DMS114 treated with DMSO at 0.1 percent for 48 hours (cell line): Measurements from ENCODE around the gene RIC8B.

ENCODE experiments used
- DNase-seq: peaks from one replicate; lab custom pipeline; 2025; ENCODE audit not compliant: unreplicated experiment; lab: John Stamatoyannopoulos, UW

Gene RIC8B

GRCh38 chr12:106867651-106868050 lies 93.2 kb downstream of the RIC8B start:
- DNase-seq: no peak

DNA sequence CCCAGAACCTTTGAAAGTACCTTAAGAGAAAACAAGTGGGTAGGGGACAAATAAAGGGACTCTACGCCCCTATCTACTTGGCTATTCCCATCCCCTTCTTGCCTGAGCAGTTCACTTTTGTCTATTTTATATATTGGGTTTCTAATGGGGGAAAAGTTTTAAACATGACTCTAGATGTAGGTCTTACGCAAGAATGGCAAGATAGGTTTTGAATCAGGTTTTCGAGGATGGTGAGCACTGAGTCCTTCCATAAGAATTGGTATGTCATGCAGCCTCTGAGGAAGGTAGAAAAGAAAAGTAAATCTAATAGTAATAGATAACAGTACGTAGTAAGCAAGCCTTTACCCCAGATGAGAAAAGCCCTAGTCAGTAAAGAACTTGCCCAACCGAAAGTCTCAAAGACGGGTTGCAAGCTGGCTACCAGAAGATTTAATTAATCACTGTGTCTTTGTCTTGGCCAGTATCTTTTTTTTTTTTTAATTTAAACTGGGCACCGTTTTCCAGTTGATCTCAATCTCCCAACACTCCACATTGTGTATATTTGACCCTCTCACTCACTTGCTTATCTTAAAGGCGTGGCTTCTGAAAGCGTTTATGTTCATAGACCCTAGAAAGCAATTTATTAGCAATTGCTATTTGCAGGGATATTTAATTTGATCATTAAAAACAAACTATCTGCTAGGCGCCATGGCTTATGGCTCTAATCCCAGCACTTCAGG lies 94.7 kb downstream of the RIC8B start:
- no peak for DNase-seq

GRCh38 chr12:106870116-106870515 lies 95.6 kb downstream of the RIC8B start:
- DNase-seq: no peak

DNA sequence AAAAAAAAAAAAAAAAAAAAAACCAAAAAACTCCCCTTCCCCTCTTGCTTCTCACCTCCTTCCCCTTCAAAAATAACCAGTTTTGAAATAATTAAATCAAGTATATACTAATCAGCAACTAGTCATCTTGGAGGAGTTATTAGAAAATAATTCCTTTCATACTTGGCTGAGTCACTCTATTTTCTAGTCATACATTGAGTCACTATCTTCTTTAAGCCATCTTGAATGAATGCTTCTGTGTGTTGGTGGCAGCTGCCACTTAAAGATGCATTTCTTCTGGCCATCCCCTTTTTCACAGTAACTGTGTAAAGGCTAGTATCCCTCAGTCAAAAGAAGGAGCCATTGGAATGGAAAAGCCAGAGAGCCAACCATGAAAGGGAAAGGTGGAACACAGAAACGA lies 97.0 kb downstream of the RIC8B start:
- no peak for DNase-seq

DNA sequence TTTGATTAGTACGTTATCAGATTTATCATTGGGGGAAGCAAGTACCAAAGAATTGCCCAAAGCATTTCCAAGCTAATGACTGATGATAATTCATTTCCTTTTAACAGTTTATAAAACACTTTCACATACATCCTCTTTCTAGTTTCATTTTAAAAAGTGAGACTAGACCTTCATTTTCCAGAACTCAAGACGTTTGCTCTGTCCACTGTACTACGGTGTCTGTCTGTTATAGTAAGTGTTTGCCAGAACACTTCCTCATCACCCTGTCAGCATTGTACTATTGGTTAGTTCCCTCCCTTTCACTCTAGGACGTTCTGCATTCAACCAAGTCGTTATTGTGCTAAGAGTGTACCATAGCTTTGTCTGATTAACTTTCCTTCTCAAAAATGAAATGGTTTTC lies 99.5 kb downstream of the RIC8B start:
- no peak for DNase-seq

DNA sequence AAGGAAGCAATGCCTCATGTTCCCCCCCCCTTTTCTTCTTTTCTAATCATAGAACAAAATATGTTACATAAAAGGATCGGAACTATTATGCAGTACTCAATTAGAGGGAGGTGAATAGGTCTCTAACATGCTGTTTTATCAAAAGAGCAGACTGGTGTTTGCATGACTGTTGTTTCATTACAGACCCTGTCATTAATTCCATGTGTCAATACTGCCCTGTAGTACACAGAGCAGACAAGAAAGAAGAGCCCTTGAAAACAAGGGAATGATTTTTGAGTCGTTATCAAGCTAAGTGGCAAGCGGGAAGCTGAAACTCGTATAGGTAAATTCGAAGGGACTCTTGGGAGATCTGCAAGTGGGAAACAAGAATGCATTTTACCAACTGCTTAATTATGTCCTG lies 104.3 kb downstream of the RIC8B start:
- DNase-seq: no peak

DNA sequence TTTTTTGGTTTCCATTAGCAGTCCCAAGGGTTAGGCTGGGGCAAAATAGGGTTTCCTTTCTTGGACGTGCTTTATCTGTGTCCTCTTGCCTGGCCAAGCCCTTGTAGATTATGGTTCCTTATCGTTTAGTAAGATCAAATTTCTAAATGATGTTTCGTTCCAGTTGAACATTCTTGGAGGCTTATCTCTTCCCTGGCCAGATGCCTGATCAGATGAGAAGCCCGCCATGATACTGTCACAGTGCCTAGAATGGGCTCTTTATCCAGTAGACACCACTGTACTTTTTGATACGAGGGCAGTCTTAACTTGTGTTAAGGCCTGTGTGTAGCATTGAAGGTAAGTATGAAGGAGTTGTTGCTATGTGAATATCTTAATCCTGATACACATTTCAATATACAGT lies 105.1 kb downstream of the RIC8B start:
- no peak for DNase-seq

DNA sequence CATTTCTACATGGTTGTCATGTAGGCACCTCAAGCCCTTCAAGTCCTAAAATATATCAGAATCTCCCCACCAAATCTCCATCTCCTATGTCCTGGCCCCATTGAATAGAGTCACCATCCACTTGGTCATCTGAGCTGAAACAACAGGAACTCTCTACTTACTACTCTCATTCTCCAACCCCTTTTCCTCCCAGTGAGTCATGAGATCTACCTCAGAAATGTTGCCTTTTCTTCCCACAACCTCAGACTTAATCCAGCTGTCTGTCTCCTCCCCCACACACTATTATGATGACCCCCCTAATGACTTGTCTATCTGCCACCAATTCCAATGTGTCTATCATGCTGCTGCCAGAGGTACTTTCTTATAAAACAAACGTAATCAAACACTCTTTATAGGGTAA lies 108.9 kb downstream of the RIC8B start:
- no peak for DNase-seq

- no peak for DNase-seq
Measured at GRCh38 chr12:106885026-106885425, 110.5 kb downstream of the RIC8B start.

DNA sequence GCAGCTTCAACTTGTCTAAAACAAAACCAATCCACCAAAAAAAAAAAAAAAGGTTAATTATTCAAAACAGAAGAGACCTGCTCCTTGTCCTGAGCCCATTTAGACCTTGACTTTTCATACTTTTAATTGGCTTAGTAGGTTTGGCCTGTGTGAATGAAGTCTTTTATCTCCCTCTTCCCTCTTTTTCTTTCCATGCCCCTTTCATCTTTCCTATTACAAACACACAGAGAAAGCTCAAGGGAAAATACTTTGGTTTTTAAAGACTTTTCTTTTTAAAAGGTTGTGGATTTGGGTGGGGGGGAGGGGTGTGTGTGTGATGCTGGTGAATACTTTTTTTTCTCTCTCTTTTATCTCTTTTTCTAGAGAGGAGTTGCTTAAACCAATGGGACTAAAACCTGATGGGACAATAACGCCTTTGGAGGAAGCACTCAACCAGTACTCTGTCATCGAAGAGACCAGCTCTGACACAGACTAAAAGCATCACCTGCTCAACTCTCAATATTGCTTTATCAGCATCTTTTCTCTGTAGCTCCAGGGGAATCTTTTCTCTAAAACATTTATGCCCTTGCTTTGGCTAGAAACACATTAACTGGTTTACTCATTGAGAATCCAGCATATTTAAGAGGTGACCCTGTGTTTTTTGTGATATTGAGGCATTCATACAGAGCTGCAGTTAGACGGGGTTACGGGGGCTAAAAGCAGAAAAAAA lies 111.2 kb downstream of the RIC8B start:
- no peak for DNase-seq

GRCh38 chr12:106886932-106887331 lies 112.5 kb downstream of the RIC8B start:
- DNase-seq: no peak

DNA sequence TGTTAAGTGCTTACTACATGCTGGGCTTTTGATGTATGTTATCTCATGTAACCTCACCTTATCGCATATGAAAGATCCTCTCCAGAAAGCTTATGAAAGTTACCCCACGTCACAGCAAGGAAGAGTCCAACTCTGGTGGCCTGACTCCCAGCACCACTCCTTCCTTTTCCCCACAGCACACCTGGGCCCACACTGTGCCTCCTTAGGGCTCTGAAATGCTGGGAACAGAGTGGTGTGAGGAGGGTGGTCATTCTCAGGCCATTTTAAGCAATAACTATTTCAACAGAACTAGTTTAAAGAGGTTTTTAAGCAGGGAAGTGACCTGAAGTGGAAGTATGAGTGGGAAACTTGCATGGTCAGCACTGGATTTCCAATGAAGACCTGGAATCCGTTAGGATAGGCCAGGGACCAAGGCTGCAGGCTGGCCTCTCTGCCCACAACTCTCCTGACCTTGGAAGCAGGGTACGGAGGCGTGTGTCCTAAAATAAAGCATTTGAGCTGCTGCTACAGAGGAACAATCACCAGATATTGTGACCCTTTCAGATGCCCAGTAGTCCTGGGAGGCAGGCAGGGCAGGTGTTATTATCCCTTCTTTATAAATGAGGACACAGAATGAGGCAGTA lies 114.0 kb downstream of the RIC8B start:
- no peak for DNase-seq

DNA sequence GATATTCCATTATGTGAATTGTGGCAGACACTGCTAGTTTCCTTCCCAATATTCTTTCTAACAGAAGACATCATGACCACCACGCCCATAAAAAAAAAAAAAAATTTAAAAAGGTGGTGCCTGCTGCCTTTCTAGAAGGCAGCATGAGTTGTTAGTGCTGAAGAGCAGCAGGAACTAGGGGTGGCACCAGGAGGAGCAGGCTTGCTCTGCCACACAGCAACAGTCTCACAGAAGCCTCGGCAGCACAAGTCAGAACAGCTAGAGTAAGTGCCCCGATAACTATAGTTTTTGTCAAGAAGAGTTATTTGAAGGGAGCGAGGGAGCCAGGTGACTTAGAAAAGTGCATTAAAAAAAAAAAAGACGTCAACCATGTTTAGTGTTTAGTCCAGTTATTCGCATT lies 114.8 kb downstream of the RIC8B start:
- DNase-seq: no peak

GRCh38 chr12:106889950-106890626 lies 115.6 kb downstream of the RIC8B start:
- DNase-seq: no peak

GRCh38 chr12:106892075-106892474 lies 117.6 kb downstream of the RIC8B start:
- no peak for DNase-seq

GRCh38 chr12:106893451-106893850 lies 119.0 kb downstream of the RIC8B start:
- DNase-seq: no peak

- no peak for DNase-seq
Measured at GRCh38 chr12:106894774-106895173, 120.3 kb downstream of the RIC8B start.

DNA sequence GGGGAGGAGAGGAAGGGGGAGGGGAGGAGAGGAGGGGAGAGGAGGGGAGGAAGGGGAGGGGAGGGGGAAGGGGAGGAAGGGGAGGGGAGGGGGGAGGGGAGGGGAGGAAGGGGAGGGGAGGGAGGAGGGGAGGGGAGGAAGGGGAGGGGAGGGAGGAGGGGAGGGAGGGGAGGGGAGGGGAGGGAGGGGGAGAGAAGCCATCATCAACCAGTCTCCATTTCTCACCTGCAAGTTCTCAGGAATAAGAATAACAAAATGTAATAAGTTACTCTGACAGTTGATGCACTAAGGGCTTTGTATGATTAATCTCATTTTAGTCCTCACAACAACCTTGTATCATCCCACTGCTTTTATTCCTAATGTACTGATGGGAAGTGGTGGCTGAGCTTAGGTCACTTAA lies 122.1 kb downstream of the RIC8B start:
- no peak for DNase-seq

DNA sequence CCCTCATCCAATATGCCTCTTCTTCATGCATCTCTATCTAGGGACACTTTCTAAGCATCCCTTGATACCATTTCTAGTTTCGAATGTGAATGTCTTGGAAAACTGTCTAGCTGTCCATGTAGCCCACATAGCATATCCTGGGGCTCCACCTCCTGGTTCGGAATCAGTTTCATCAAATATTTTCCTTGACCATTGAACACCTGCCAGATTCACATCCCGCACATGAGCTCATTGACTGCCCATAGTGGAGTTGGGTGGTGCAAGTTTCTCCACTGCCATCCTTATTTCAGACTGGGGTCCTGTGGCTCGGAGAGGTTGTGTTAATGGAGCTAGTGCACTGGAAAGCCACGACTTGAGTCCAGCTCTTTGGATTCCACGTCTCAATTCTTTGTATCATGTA lies 122.6 kb downstream of the RIC8B start:
- DNase-seq: peak; percentile 8

GRCh38 chr12:106897981-106898901 lies 123.8 kb downstream of the RIC8B start:
- DNase-seq: no peak

DNA sequence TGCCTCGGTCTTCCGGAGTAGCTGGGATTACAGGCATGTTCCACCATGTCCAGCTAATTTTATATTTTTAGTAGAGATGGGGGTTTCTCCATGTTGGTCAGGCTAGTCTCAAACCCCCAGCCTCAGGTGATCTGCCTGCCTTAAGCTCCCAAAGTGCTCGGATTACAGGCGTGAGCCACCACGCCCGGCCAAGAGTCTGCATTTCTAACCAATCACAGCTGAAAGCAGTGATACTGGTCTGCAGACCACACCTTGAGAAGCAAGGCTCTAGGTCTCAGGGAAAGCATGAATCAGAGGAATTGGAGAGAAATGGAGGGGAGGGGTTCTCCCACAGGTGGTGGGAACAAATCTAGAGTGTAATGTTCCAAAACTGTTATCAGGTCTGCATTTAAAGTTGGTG lies 126.1 kb downstream of the RIC8B start:
- DNase-seq: no peak
